SHP77 treated with DMSO at 0.1 percent for 48 hours (cell line): ENCODE data around the gene TCF4.

ENCODE experiments used
- DNase-seq: peaks from one replicate; lab custom pipeline; 2025; lab: John Stamatoyannopoulos, UW

TCF4 gene

DNA sequence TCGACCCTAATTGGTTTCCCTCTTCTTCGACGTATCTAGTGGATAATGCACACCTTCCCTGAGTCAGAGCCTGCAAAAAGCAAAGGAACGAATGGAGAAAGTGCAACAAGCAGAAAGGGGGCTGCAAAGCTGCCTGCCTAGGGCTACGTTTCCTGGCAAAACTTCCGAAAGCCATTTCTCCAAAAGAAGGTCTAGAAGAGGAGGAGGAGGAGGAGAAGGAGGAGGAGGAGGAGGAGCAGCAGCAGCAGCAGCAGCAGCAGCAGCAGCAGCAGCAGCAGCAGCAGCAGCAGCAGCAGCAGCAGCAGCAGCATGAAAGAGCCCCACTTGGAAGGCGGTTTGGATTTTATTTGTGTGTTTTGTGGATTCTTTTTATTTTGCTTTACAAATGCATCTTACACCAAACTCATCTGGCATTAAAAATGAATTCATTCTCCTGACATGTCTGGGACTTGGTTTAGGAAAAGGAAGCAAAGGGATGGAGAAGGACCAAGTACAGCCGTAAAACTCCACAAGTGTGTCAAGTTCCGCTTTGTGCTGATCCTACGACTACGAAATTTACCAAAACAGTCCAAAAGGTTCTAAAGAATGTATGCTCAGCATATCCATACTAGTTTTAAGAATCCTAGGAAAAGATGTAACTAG, 2.0 kb downstream of the TCF4 start:
- peak; percentile 28 for DNase-seq

DNA sequence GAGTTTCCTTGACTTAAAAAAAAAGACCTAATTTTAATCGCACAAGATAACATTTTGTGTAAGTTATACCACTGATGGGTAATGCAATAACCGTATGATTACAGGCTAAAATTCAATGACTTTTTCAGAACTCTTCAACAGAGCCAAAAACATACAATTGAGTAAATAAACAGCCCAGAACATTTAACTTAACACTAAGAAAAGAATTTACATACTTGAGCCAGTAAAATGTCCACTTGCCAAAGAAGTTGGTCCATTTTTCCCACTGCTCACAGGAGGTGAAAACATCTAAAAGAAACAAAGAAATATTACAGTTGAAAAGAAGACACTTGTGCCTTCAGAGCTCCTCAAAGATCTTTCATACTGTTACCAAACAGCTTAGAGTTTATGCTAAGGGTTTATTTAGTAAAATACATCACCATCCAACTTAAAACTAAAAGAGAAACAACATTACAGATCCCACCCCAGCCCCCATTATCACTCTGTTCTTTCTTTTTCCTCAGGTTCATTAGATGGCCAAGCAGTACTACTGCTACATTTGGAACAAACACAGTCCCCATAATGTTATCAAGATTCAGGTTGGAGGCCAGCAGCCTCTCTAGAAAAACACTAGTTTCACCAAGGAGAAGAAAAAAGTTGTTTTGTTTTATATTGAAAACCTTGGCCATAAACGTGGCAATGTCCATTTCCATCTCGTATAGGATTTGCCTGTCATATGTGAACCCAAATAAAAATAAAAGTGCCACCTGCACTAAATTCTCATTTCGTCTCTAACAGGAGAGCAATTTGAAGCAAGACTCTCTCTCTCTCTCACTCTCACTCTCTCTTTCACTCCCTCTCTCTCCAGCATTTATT, 2.7 kb downstream of the TCF4 start:
- DNase-seq, result no peak

DNA sequence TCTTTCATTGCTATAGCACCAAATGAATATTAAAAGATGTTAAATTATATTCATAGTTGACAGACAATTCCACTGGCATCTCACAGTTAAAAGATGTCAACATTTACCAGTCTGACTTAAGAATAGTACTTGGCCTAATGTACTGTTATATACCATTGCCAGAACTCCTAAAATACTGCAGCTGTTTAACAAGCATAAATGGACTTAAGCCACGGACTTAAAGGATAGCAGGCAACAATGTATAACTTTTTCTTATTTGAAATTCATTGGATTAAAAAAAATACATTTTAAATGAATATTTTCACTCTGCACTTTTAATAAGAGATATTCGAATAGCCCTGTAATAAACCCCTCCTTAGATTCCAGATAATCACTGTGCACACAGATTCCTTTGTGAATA, 3.8 kb downstream of the TCF4 start:
- DNase-seq, result no peak

DNA sequence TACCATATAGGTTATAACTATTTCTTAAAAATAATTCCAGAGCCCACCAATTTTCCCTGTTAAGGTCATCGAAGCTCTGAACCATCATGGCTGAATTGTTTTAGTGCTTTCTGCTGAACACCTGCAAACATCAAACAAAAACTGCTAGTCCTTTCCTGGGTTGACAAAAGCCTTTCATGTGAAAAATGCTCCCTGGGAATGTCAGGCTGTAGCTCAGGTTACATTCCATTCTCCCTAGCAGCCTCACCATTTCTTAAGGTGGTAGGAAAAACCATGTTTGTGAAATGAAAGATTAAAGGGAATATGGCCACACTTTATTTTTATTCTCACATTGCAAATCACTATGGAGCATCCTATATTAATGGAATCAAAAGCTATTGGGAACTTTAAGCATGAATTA, 5.7 kb downstream of the TCF4 start:
- DNase-seq, result peak; percentile 81

DNA sequence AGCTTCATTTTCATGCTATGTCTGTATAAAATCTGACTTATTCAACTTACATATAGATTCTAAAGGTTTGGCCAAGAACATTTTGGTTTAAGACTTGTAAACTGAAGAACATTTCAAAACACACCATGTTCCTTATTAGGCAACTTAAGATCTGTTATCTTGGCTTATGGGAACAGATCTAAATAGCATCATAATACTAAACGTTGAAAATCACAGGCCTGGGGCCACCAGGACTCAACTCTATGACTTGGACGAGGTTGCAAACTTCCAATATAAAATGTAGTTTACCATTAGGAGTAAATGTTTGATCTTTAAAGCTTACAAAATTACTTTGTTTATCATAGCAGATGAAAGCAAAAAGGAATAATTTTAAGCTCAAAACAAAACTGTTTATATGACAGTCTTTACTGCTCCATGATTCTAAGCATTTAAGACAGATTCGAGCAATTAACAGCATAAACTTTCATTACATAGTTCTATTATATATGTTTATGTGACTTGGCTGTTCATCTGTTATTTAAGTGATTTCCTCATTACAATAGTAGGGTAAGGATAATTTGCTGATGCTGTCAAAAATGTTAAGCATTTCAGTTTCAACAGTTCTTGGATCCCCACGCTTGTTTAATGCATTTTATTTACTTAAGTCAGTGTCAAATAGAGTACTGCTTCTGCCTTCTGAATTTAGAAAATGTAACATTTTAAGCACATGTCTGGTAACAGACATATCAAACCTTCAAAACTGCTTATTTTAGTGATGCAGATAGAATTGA, 8.3 kb downstream of the TCF4 start:
- DNase-seq, result no peak

DNA sequence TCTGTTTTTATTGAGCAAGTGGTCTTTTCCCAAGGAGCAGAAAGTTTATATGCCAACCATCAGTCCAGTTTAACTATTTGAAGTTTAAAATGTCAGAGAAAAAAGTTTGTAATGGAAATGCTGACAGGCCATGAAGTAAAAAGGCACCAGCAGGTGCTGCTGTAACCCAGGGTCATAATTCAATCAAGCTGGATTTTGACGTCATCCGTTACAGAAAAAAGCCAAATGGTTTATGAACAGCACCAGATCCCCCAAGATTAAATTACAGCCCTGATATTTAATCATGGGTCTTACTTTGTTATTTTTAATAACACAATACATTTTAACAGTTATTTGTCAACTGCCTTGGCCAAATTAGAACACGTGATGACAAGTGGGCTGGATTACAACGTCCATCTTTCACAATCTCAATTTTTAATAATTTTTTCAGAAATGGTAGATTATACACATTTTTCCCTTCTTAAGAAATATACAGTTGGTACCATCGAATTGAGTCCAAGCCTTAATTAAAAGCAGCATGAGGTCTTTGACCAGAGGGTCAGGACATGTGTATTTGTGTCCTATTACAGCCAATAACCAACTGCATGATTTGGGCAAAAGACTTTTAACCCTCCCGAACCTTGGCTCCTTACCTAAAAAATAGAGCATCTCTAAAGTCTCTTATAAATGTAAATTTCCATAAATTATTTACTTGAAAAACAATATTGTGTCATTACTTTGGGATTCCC, 10.0 kb downstream of the TCF4 start:
- DNase-seq, result peak; percentile 95

DNA sequence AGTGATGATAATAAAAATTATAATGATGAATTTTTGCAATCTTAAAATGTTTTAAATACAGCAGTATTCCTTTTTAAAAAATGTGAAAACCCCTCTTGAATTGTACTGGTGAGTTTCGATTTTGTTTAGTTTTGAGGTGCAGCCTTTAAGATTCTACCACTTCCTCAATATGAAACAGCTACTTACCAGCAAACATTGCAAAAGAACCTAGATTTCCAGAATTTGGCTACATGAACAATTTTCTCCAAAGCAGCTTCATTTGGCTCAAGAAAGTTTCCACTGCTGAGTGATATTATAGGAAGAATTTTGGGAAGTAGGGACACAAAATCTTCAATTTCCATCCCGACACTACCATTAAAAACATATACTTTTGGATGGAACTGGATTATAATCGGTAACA, 12.0 kb downstream of the TCF4 start:
- no peak for DNase-seq

DNA sequence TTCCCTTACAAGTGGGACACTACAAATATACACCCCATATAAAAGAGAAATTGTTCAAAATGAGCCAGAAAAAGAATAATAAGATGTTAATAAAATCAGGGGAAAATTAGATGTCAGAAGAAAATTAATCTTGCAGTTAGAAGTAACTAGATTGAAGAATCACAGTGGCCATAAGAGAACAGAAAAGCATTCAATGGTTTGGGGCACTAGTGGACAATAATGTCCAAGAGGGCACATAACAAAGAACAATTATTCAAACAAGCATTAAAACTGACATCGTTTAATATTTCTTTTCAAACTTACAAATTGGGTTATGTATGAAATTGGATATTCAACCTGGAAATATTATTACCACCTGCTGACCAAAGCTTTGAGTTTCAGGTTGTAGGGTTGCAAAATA, 12.9 kb downstream of the TCF4 start:
- DNase-seq, result no peak

DNA sequence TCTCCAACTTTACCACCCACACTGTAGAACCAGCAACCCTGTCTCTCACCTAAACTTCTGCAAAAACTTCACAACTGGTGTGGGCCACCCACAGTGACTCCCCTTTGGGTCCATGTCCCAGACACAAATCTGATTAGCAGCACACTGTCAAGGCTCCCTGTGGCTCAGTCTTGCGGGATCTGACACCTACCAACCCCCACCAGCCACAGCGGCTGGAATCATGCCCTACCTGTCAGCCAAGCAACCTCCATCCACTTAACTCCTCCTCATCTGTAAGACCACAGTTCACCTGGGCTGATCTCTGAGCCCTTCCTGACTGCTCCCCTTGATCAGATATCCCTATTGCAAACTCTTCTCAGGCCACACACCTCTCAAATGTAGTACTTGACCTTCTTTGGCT, 14.6 kb downstream of the TCF4 start:
- DNase-seq, result no peak

DNA sequence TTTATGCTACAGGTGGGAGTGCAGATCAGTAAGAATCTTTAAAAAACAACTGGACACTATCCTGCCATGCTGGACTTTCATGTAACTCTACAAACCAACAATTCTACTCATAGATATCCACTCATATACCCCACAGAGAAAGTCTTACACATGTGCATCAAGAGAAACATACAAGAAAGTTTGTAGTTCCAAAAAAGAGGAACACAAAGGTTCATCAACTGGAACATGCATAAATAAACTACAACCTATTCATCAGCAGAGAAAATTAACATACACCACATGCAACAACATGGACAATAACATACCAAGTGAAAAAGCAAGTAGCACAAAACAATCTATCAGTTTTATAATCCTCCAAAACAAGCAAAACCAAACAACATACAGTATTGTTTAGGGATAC, 17.0 kb downstream of the TCF4 start:
- no peak for DNase-seq

DNA sequence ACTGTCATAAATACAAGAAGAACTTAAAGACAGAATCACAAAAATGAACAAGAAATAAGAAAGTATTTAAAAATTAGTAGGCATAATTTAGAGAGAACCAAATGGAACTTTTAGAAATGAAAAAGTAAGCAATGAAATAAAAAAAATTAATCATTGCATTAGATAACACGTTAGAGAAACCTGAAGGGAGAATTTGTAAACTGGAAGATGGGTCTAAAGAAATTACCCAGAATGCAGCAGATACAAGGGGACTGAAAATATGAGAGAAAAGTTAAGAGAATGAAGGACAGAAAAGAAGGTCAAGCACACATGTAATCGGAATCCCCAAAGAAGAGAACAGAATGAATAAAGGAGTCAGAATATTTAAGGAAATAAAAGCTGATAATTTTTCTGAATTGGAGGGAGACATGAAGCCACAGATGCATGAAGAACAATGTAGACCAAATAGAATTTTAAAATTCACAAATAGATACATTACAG, 21.5 kb downstream of the TCF4 start:
- DNase-seq, result no peak

DNA sequence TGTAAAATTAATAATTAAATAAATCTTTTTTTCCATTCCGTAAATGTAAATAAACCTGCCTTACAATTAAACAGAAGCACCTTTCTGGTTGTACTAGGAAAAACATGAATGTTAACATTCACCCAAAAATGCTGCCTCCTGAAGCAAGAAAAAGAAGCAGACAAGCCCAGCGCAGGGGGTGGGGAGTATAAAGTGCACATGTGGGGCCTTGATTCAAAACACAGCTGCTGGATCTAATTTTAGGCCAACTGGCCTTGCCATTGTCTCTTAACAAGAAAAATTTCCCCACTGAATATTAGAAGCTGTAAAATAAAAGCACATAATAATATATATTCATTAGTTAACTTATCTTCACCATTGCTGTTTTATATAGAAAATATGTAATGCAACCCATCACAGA, 28.3 kb downstream of the TCF4 start:
- no peak for DNase-seq

DNA sequence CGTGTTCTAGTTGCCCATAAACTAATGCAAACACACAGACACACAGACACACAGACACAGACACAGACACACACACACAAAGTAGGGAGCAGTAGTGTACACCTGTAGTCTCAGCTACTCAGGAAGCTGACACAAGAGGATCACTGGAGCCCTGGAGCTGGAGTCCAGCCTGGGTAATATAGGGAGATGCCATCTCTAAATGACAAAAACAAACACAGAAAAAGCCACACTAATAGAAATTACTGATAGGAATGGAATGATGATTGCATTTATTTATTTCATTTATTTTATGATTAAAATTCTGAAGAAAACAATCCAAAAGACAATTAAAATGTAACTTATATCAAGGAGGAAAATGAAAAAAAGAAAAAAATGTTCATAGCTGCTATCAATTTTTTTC, 30.8 kb downstream of the TCF4 start:
- DNase-seq, result no peak

DNA sequence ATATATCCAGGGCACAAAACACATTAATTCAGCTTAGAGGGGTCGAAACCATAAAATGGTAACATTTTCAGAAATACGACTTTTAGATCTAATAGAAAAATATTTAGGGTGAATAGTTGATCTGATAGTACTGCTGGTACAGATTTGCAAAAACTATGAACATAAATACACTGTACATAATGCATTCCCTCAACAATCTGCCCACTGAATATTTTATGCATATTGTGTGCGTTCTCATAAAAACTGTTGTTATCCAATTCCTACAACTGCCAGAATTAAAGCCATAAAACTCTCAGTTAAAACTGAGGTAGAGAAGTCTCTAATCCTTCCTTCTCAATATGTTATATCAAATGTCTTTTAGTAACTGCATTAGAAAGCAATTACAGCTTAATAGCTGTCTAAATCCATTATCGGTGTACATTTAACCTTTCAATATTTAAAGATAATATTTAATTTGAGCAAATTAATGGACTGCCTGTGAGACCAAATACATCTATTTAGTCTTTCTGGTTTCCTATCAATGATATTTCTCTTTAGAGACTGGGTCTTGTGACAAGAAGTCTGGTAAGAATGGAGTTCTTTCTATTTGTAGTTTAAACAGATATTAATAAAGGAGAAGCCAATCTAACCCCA, 32.5 kb downstream of the TCF4 start:
- no peak for DNase-seq

DNA sequence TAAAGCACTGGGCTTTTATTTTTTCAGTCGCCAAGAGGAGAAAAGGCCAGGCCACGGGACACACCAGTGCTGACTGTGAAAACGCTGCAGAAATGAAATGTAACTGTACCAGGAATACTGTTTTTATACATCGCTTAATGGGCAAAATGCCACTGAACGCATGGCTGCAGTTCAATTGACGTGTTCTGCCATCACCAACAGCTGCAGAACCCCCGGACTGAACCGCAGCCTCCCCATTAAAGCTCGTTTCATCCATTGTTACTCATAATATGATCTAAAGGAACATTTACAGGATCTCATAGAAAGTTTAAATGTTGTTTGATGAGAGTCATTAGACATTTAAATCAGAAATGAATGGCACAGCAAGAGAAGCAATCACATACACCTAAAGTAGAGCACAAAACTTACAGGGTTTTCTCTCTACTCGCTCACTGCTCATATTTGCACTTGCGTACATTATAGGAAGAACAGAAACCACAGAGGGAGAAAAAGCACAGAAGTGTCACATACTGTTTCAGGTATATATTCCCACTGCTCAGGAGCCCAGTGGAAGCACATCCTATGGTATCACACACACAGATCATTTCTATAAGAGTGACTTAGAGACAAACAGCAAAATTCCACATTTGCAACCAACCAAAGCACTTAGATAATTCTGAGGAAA, 35.3 kb downstream of the TCF4 start:
- peak; percentile 82 for DNase-seq

DNA sequence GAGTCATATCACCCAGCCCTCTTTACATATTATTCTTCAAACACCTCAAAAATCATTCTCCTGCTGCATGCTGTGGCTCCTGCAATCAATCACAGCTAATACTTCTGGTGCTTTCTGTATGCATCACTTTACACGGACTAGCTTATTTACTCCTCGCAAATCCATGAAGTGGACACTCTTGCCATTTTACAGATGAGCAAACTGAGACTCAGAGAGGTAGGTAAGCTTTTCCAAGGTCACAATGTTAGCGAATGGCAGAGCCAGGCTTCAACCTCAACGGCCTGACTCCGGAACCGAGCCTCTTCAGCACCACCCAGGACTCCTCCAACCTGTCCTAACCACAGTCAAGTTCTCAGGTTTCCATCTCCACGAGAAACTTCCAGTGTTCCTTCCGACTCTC, 36.8 kb downstream of the TCF4 start:
- no peak for DNase-seq

DNA sequence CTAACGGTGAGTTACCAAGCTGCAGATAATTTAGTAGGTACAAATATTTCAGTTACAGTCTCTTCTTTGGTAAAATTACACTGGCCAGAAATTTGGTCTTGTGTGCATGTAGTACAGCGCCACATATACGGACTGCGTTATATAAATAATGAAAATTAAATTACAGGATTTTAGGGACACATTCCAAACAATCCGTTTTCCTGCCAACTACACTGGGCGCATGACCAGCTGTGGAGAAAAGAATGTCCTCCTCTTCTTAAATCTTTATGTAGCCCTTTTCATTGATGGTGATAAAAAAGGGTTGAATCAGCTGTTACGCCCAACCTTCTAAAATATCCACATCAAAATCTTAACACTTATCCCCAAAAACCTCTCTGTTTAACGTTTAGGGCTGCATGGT, 37.5 kb downstream of the TCF4 start:
- no peak for DNase-seq

DNA sequence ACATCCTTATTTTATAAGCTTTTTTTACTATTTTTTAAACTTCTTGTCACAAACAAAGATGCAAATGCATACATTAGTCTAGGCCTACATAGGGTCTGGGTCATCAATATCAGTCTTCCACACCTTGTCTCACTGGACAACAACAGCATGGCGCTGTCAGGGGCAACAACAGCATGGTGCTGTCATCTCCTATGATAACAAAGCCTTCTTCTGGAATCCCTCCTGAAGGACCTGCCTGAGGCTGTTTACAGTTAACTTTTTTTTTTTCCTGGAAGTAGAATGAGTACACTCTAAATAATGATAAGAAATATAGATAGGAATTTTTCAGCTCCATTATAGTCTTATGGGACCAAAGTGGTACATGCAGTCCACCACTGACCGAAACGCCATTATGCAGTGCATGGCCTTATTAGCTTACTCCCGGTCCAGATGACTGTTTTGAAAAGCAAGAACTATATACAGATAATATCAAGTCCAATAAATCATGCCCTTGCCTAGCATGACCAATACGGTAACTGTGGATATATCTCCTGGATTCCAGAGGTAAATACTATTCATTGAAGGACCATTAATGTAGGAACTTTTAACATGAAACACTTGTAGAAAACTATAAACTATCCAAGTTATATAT, 38.4 kb downstream of the TCF4 start:
- no peak for DNase-seq

DNA sequence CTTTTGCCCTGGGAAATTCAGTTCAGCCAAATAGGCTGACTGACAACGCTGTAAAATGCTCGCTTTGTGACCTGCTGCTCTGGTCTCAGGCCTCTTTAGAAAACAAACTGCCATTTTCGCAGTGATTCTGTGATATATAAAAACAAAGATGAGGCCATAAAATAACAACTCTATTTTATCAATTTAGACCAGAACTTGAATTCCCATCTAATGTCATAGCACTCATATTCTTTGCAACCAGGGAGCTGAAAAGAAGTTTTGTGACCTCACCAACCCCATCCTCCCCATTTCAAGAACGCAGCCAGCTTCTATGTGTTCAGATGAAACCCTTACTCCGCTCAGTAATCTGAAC, 40.3 kb downstream of the TCF4 start:
- DNase-seq, result no peak

DNA sequence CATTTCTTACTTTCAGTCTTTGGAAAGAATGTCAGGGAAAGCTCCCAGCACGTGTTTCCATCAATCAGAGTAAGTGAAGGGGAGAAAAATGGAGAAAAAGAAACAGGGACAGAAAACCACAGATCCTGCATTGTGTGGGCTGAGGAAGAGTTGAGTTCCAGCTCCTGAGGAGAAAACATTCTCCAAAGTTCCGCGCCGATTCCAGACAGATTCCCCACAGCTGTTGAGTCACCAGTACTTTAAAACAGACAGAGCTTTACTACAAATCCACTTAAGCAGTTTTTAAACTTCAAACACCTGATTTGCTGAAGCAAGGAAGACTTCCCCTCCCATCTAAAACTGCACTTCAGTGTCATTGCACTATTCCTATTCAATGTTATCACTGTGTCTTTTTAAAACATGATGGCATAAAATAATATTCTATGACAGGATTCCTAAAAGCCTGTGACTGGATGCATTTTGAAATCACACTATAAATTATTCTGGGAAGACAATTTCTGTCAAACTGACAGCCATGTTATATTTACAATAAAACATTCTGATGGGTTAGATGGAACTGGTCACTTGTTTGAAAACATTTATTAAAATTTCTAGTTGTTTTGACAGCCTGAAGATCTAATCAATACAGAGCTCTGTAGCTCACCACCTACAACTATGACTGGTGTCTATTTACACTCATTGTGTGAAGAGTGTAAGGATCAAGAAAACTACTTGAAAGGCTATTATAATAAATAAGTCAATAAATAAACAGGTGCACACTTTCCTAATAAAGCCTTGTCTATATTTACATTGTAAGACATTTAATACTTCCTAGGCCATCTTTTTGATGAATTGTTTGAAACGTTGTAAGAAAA, 40.9 kb downstream of the TCF4 start:
- DNase-seq, result peak; percentile 66
